Measurements from ENCODE around the gene LBP.

Gene LBP

GRCh38 chr20:38386004-38386403 is 39.7 kb downstream of the LBP start:
- TF ChIP-seq GATA2 (IDR thresholded peaks at IDR 0.05; ENCODE audit: low read depth, low read length): no peak
- no peak for TF ChIP-seq GATA3 (IDR thresholded peaks at IDR 0.05; ENCODE audit: low read depth, low read length)

- TF ChIP-seq GATA2 (IDR thresholded peaks at IDR 0.05; ENCODE audit: low read depth, low read length): no peak
- no peak for TF ChIP-seq GATA3 (IDR thresholded peaks at IDR 0.05; ENCODE audit: low read depth, low read length)
Observed at GRCh38 chr20:38386851-38387250, 40.6 kb downstream of the LBP start.

GRCh38 chr20:38387953-38388352 is 41.7 kb downstream of the LBP start:
- TF ChIP-seq GATA2 (IDR thresholded peaks at IDR 0.05; ENCODE audit: low read depth, low read length) (no peak), GATA3 (IDR thresholded peaks at IDR 0.05; ENCODE audit: low read depth, low read length) (no peak)

- TF ChIP-seq GATA3 (IDR thresholded peaks at IDR 0.05; ENCODE audit: low read depth, low read length) (no peak), GATA2 (IDR thresholded peaks at IDR 0.05; ENCODE audit: low read depth, low read length) (no peak)
Observed at GRCh38 chr20:38392356-38392755, 46.1 kb downstream of the LBP start.

- peak; percentile 68 for TF ChIP-seq GATA3 (IDR thresholded peaks at IDR 0.05; ENCODE audit: low read depth, low read length)
- peak; percentile 88 for TF ChIP-seq GATA2 (IDR thresholded peaks at IDR 0.05; ENCODE audit: low read depth, low read length)
Observed at GRCh38 chr20:38393259-38393658, 47.0 kb downstream of the LBP start.

- no peak for TF ChIP-seq GATA3 (IDR thresholded peaks at IDR 0.05; ENCODE audit: low read depth, low read length)
Observed at GRCh38 chr20:38395165-38395564, 48.9 kb downstream of the LBP start.

GRCh38 chr20:38402089-38402488 is 55.8 kb downstream of the LBP start:
- TF ChIP-seq GATA3 (IDR thresholded peaks at IDR 0.05; ENCODE audit: low read depth, low read length) (no peak), GATA2 (IDR thresholded peaks at IDR 0.05; ENCODE audit: low read depth, low read length) (no peak)

- TF ChIP-seq GATA2 (IDR thresholded peaks at IDR 0.05; ENCODE audit: low read depth, low read length) (no peak), GATA3 (IDR thresholded peaks at IDR 0.05; ENCODE audit: low read depth, low read length) (no peak)
Observed at GRCh38 chr20:38402816-38403215, 56.5 kb downstream of the LBP start.

GRCh38 chr20:38404016-38404415 is 57.7 kb downstream of the LBP start:
- TF ChIP-seq GATA2 (IDR thresholded peaks at IDR 0.05; ENCODE audit: low read depth, low read length): no peak
- TF ChIP-seq GATA3 (IDR thresholded peaks at IDR 0.05; ENCODE audit: low read depth, low read length): no peak

- TF ChIP-seq GATA2 (IDR thresholded peaks at IDR 0.05; ENCODE audit: low read depth, low read length): no peak
- no peak for TF ChIP-seq GATA3 (IDR thresholded peaks at IDR 0.05; ENCODE audit: low read depth, low read length)
Observed at GRCh38 chr20:38405132-38405531, 58.9 kb downstream of the LBP start.

- TF ChIP-seq GATA3 (IDR thresholded peaks at IDR 0.05; ENCODE audit: low read depth, low read length) (no peak), GATA2 (IDR thresholded peaks at IDR 0.05; ENCODE audit: low read depth, low read length) (no peak)
Observed at GRCh38 chr20:38406476-38406875, 60.2 kb downstream of the LBP start.

GRCh38 chr20:38407321-38407720 is 61.0 kb downstream of the LBP start:
- TF ChIP-seq GATA3 (IDR thresholded peaks at IDR 0.05; ENCODE audit: low read depth, low read length): no peak
- TF ChIP-seq GATA2 (IDR thresholded peaks at IDR 0.05; ENCODE audit: low read depth, low read length): no peak

GRCh38 chr20:38412877-38413577 is 66.7 kb downstream of the LBP start:
- TF ChIP-seq GATA3 (IDR thresholded peaks at IDR 0.05; ENCODE audit: low read depth, low read length) (no peak), GATA2 (IDR thresholded peaks at IDR 0.05; ENCODE audit: low read depth, low read length) (no peak)

GRCh38 chr20:38414769-38415450 is 68.6 kb downstream of the LBP start:
- TF ChIP-seq GATA3 (IDR thresholded peaks at IDR 0.05; ENCODE audit: low read depth, low read length) (no peak), GATA2 (IDR thresholded peaks at IDR 0.05; ENCODE audit: low read depth, low read length) (no peak)

GRCh38 chr20:38418509-38419204 is 72.4 kb downstream of the LBP start:
- TF ChIP-seq GATA3 (IDR thresholded peaks at IDR 0.05; ENCODE audit: low read depth, low read length) (no peak), GATA2 (IDR thresholded peaks at IDR 0.05; ENCODE audit: low read depth, low read length) (no peak; the same call in 1 of the 2 replicates)
